ENCODE results near the gene RPSA.
"Not testable (repeated sequence)": the region's sequence is repeated elsewhere in the genome, so short reads cannot be mapped to it uniquely, and the experiment has no call there.

RPSA gene

GRCh38 chr3:39412668-39413260 lies 6.2 kb downstream of the RPSA start:
- Histone ChIP-seq H3K4me1 (ENCODE audit: control extremely low read depth in 1 of 4, control insufficient read depth in 4 of 4, insufficient read depth in 4 of 4, low read length in 3 of 4) (peaks cover under 1 to 22% (median 11%) of the 10 kb centered on the region in 4 experiments), H3K27me3 (replicated peaks in 2 of 5; ENCODE audit: control insufficient read depth in 4 of 5, insufficient read depth in 5 of 5, low read length in 4 of 5) (no peaks in the 10 kb centered on the region), H3K36me3 (ENCODE audit: control insufficient read depth in 4 of 4, insufficient read depth in 4 of 4, low read length in 3 of 4) (peaks cover 22 to 61% (median 54%) of the 10 kb centered on the region in 4 experiments), H3K4me3 (ENCODE audit: control insufficient read depth in 1 of 7, extremely low read depth in 1 of 7, insufficient read depth in 4 of 7, low read depth in 2 of 7, low read length in 6 of 7) (no peak overlapping the region), H3K27ac (ENCODE audit: insufficient read depth in 1 of 2, low read depth in 1 of 2, low read length in 2 of 2, poor library complexity in 1 of 2, severe bottlenecking in 2 of 2) (no peak overlapping the region), H3K9me3 (ENCODE audit: control extremely low read depth in 1 of 5, control insufficient read depth in 4 of 5, insufficient read depth in 2 of 5, low read depth in 1 of 5, low read length in 4 of 5) (no peaks in the 10 kb centered on the region)
- ChIA-PET CTCF (interaction anchor here (0.7 to 1.5 kb wide), 5 partner anchors 34 to 1045 kb away, joined by 3 to 4 read pairs (median 3); no protein-coding TSS in a partner anchor), POLR2A (no interaction called here)
- WGBS (ENCODE audit: insufficient coverage): 95% methylated on average over 6 of the region's 9 CpGs
- DNase-seq: no peak

- peaks cover 20 to 53% (median 44%) of the 10 kb centered on the region in 4 experiments for H3K36me3 ChIP-seq (ENCODE audit: control insufficient read depth in 4 of 4, insufficient read depth in 4 of 4, low read length in 3 of 4)
- CTCF ChIA-PET: interaction anchor here (1.1 to 4.4 kb wide), 4 partner anchors 7 to 34 kb away, joined by 3 to 24 read pairs (median 4); partner anchors contain the start of gene RPSA
- H3K4me1 ChIP-seq (ENCODE audit: control extremely low read depth in 1 of 4, control insufficient read depth in 4 of 4, insufficient read depth in 4 of 4, low read length in 3 of 4): peaks cover 0 to 17% (median 11%) of the 10 kb centered on the region in 4 experiments
- H3K9me3 ChIP-seq (ENCODE audit: control extremely low read depth in 1 of 5, control insufficient read depth in 4 of 5, insufficient read depth in 2 of 5, low read depth in 1 of 5, low read length in 4 of 5): no peaks in the 10 kb centered on the region
- no peak for DNase-seq
- POLR2A ChIA-PET: no interaction called here
- no peaks in the 10 kb centered on the region for H3K27me3 ChIP-seq (replicated peaks in 2 of 5; ENCODE audit: control insufficient read depth in 4 of 5, insufficient read depth in 5 of 5, low read length in 4 of 5)
- H3K27ac ChIP-seq (ENCODE audit: insufficient read depth in 1 of 2, low read depth in 1 of 2, low read length in 2 of 2, poor library complexity in 1 of 2, severe bottlenecking in 2 of 2): no peak overlapping the region
- H3K4me3 ChIP-seq (ENCODE audit: control insufficient read depth in 1 of 7, extremely low read depth in 1 of 7, insufficient read depth in 4 of 7, low read depth in 2 of 7, low read length in 6 of 7): no peak overlapping the region
- 91% methylated on average over 6 of the region's 6 CpGs for WGBS (ENCODE audit: insufficient coverage)
Observed at GRCh38 chr3:39413691-39414420, 7.3 kb downstream of the RPSA start.

- peaks cover 0 to 11% (median 9%) of the 10 kb centered on the region in 4 experiments for H3K4me1 ChIP-seq (ENCODE audit: control extremely low read depth in 1 of 4, control insufficient read depth in 4 of 4, insufficient read depth in 4 of 4, low read length in 3 of 4)
- no peak overlapping the region for H3K27ac ChIP-seq (ENCODE audit: insufficient read depth in 1 of 2, low read depth in 1 of 2, low read length in 2 of 2, poor library complexity in 1 of 2, severe bottlenecking in 2 of 2)
- ChIA-PET POLR2A (no interaction called here), CTCF (interaction anchor here (1.1 to 4.4 kb wide), 5 partner anchors 8 to 33 kb away, joined by 3 to 24 read pairs (median 5); partner anchors contain the start of gene RPSA)
- WGBS (ENCODE audit: insufficient coverage): 100% methylated on average over 2 of the region's 2 CpGs
- DNase-seq: no peak
- H3K36me3 ChIP-seq (ENCODE audit: control insufficient read depth in 4 of 4, insufficient read depth in 4 of 4, low read length in 3 of 4): peaks cover 20 to 49% (median 42%) of the 10 kb centered on the region in 4 experiments
- no peaks in the 10 kb centered on the region for H3K27me3 ChIP-seq (replicated peaks in 2 of 5; ENCODE audit: control insufficient read depth in 4 of 5, insufficient read depth in 5 of 5, low read length in 4 of 5)
- no peaks in the 10 kb centered on the region for H3K9me3 ChIP-seq (ENCODE audit: control extremely low read depth in 1 of 5, control insufficient read depth in 4 of 5, insufficient read depth in 2 of 5, low read depth in 1 of 5, low read length in 4 of 5)
- H3K4me3 ChIP-seq (ENCODE audit: control insufficient read depth in 1 of 7, extremely low read depth in 1 of 7, insufficient read depth in 4 of 7, low read depth in 2 of 7, low read length in 6 of 7): no peak overlapping the region
Observed at GRCh38 chr3:39414421-39414907, 7.9 kb downstream of the RPSA start.

- WGBS (ENCODE audit: insufficient coverage): 100% methylated on average over 2 of the region's 3 CpGs
- H3K36me3 ChIP-seq (ENCODE audit: control insufficient read depth in 4 of 4, insufficient read depth in 4 of 4, low read length in 3 of 4): peaks cover 19 to 41% (median 34%) of the 10 kb centered on the region in 4 experiments
- H3K27ac ChIP-seq (ENCODE audit: insufficient read depth in 1 of 2, low read depth in 1 of 2, low read length in 2 of 2, poor library complexity in 1 of 2, severe bottlenecking in 2 of 2); H3K27me3 ChIP-seq (replicated peaks in 2 of 5; ENCODE audit: control insufficient read depth in 4 of 5, insufficient read depth in 5 of 5, low read length in 4 of 5); H3K4me1 ChIP-seq (ENCODE audit: control extremely low read depth in 1 of 4, control insufficient read depth in 4 of 4, insufficient read depth in 4 of 4, low read length in 3 of 4); POLR2A ChIA-PET; DNase-seq; H3K9me3 ChIP-seq (ENCODE audit: control extremely low read depth in 1 of 5, control insufficient read depth in 4 of 5, insufficient read depth in 2 of 5, low read depth in 1 of 5, low read length in 4 of 5); H3K4me3 ChIP-seq (ENCODE audit: control insufficient read depth in 1 of 7, extremely low read depth in 1 of 7, insufficient read depth in 4 of 7, low read depth in 2 of 7, low read length in 6 of 7): not testable (repeated sequence)
- CTCF ChIA-PET: interaction anchor here (1.4 to 4.4 kb wide), 3 partner anchors 9 to 32 kb away, joined by 5 to 24 read pairs (median 6); partner anchors contain the start of gene RPSA
Observed at GRCh38 chr3:39415302-39415701, 8.8 kb downstream of the RPSA start.

- Histone ChIP-seq H3K4me3 (ENCODE audit: control insufficient read depth in 1 of 7, extremely low read depth in 1 of 7, insufficient read depth in 4 of 7, low read depth in 2 of 7, low read length in 6 of 7) (no peak overlapping the region), H3K27ac (ENCODE audit: insufficient read depth in 1 of 2, low read depth in 1 of 2, low read length in 2 of 2, poor library complexity in 1 of 2, severe bottlenecking in 2 of 2) (no peak overlapping the region), H3K4me1 (ENCODE audit: control extremely low read depth in 1 of 4, control insufficient read depth in 4 of 4, insufficient read depth in 4 of 4, low read length in 3 of 4) (peaks cover 0 to 7% (median 6%) of the 10 kb centered on the region in 4 experiments), H3K36me3 (ENCODE audit: control insufficient read depth in 4 of 4, insufficient read depth in 4 of 4, low read length in 3 of 4) (peaks cover 13 to 35% (median 30%) of the 10 kb centered on the region in 4 experiments), H3K27me3 (replicated peaks in 2 of 5; ENCODE audit: control insufficient read depth in 4 of 5, insufficient read depth in 5 of 5, low read length in 4 of 5) (no peaks in the 10 kb centered on the region), H3K9me3 (ENCODE audit: control extremely low read depth in 1 of 5, control insufficient read depth in 4 of 5, insufficient read depth in 2 of 5, low read depth in 1 of 5, low read length in 4 of 5) (no peaks in the 10 kb centered on the region)
- no peak for DNase-seq
- 100% methylated on average over 1 of the region's 1 CpG for WGBS (ENCODE audit: insufficient coverage)
- POLR2A ChIA-PET: no interaction called here
- CTCF ChIA-PET: interaction anchor here (4.4 kb wide), 1 partner anchor 10 kb away, joined by 24 read pairs; the partner anchor contains the start of gene RPSA
Observed at GRCh38 chr3:39415983-39416382, 9.5 kb downstream of the RPSA start.

GRCh38 chr3:39416998-39417397 lies 10.5 kb downstream of the RPSA start:
- H3K9me3 ChIP-seq (ENCODE audit: control extremely low read depth in 1 of 5, control insufficient read depth in 4 of 5, insufficient read depth in 2 of 5, low read depth in 1 of 5, low read length in 4 of 5); H3K4me1 ChIP-seq (ENCODE audit: control extremely low read depth in 1 of 4, control insufficient read depth in 4 of 4, insufficient read depth in 4 of 4, low read length in 3 of 4); H3K4me3 ChIP-seq (ENCODE audit: control insufficient read depth in 1 of 7, extremely low read depth in 1 of 7, insufficient read depth in 4 of 7, low read depth in 2 of 7, low read length in 6 of 7); POLR2A ChIA-PET; H3K27me3 ChIP-seq (replicated peaks in 2 of 5; ENCODE audit: control insufficient read depth in 4 of 5, insufficient read depth in 5 of 5, low read length in 4 of 5); DNase-seq; H3K27ac ChIP-seq (ENCODE audit: insufficient read depth in 1 of 2, low read depth in 1 of 2, low read length in 2 of 2, poor library complexity in 1 of 2, severe bottlenecking in 2 of 2): not testable (repeated sequence)
- peaks cover 11 to 26% (median 23%) of the 10 kb centered on the region in 4 experiments for H3K36me3 ChIP-seq (ENCODE audit: control insufficient read depth in 4 of 4, insufficient read depth in 4 of 4, low read length in 3 of 4)
- CTCF ChIA-PET: interaction anchor here (0.7 to 4.4 kb wide), 3 partner anchors 11 to 19 kb away, joined by 3 to 24 read pairs (median 3); partner anchors contain the start of gene RPSA
- 78% methylated on average over 1 of the region's 3 CpGs for WGBS (ENCODE audit: insufficient coverage)
